Prostate gland (tissue), 2 donors: Measurements from ENCODE around the gene ARL17A. TPM values are rescaled to one million over a fixed set of nuclear protein-coding genes. Genes with fewer than 3 reads are reported as not detected.
"Not testable (repeated sequence)": the region's sequence is repeated elsewhere in the genome, so short reads cannot be mapped to it uniquely, and the experiment has no call there.

Experiments
- DNase-seq: peaks from one replicate; pipeline ENCODE4 v3.0.0-alpha.2; 2019; ENCODE audit warnings: low spot score
- H3K27ac ChIP-seq, 2 donors: fragments of 200-600 bp; sonication (generic); 2 replicates each; pipeline ENCODE4 v1.5.1; 2017 to 2019
- H3K27me3 ChIP-seq: fragments of 200-600 bp; sonication (generic); replicated peaks from 2 replicates; pipeline ENCODE4 v1.5.1; 2019; ENCODE audit not compliant: insufficient read depth
- H3K36me3 ChIP-seq, 2 donors: fragments of 200-600 bp; sonication (generic); 1 replicate in 1 of 2; 2 replicates in 1 of 2; pipeline versions ENCODE4 v1.5.1 to v1.8.1; 2017 to 2019
- H3K4me1 ChIP-seq: fragments of 200-600 bp; sonication (generic); replicated peaks from 2 replicates; pipeline ENCODE4 v1.5.1; 2019
- H3K4me3 ChIP-seq, 2 donors: fragments of 200-600 bp; sonication (generic); 2 replicates each; pipeline ENCODE4 v1.5.1; 2017 to 2019
- H3K9me3 ChIP-seq: fragments of 200-600 bp; sonication (generic); 2 replicates; pipeline ENCODE4 v1.5.1; 2017
- WGBS: methylation state at CpG from one replicate; pipeline ENCODE4 v1.1.5; 2018; 5-methylcytosine and 5-hydroxymethylcytosine counted together
- intact Hi-C: fragments of 100-400 bp; cut with DNase I; formaldehyde crosslinking; loops from one replicate; pipeline ENCODE4 v1.14.2; 2022
- total RNA-seq, 2 donors: library from RNA; depleted of rRNA; stranded (reverse); fragments of >200 nt; gene quantifications; one replicate each; pipeline ENCODE4 v1.1.0, GENCODE V29; 2016

The ARL17A gene
- total RNA-seq, 2 donors from 2014 or later: 7.9 to 8.5 TPM

DNA sequence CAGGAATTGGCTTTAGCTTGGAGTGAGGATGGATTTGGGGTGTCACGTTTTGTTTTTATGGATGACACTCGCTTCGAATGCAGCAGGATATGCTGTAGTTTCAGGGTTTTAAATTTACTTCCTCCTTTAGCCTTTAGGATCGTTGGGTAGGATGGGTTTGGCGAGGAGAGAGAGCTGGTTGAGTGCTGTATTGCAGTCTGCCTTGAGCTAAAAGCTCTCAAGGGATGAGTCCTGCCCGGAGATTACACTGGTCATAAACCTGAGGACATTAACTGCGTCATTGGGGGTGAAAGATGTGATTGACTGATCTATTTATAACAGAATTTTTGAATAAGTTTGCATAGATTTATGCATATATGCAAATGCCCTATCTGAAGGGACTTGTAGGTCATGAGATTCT lies 11.8 kb upstream of the ARL17A start:
- H3K4me3 ChIP-seq, H3K27ac ChIP-seq, H3K9me3 ChIP-seq, intact Hi-C loops, H3K4me1 ChIP-seq, H3K36me3 ChIP-seq, DNase-seq, H3K27me3 ChIP-seq: not testable (repeated sequence)
- WGBS: no CpG with 5 or more reads among the region's 7 CpGs

DNA sequence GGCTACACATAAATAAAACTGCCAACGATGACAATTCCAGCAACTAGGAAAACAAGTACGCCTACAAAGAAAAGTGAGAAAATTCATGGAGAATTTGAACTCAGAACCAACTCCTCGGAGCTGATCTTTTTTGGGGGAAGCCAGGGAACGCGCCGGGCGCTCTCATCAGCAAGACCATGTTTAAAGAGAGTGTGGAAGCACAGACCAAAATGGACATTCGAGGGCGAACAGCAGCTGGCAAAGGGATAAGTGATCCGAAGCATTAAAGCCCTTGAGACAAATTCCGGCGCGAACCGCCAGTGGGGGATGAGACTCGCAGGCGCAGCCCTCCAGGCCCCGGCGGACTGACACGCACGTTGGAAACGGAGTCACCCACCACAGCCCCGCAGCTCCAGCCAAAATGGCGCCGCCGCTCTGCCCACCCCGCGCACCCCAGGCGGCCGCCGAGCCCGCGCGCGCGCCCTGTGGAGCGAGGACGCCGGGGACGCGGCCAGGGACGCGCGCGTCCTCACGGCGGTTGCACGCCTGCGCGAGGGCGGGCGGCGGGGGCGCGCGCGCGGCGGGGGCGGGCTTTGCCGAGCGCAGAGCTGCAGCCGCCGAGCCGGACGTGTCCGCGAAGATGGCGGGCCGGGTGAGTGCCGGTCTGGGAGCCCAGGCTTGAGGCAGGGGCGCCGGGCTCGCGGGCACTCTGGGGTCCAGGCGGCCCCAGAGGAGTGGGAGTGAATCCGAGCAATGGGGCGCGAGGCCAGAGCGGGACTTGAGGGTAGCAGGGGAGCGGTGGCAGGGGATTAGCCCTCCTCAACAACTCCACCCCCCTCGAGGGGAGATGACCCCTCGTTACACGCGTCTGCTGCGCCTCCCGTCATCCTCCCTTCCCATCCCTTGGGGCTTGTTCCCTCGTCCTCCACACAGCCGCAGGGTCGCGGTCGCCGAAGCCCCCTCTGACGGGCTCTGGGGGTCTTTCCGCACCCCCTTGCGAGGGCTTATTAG lies 11.0 kb upstream of the ARL17A start, which contains the start of gene NSF:
TSS of gene NSF (plus strand) at position 513 of the 990 bp plus-strand sequence. CDS start at position 620, 107 bp downstream.
- DNase-seq, H3K36me3 ChIP-seq, intact Hi-C loops, H3K4me1 ChIP-seq, H3K27me3 ChIP-seq, H3K4me3 ChIP-seq, H3K27ac ChIP-seq, H3K9me3 ChIP-seq: not testable (repeated sequence)
- WGBS: no CpG with 5 or more reads among the region's 95 CpGs

DNA sequence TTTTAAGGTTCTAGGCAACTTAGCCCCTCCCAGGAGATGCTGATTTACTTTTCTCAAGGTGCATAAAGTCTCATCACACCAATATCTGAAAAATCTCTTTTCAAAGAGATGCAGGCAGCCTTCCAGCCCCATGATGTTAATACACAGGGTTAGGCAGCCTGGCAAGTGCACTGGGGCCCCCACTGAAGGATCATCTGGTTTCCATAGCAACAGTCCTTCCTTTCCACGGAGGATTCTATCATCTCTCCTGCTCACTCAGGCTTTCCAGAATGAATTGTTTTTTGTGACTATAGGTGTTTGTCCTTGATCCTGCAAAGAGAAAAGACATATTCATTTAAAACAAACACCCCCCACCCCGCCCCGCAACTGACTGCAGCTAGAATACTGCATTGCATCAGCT lies 6.0 kb upstream of the ARL17A start:
- WGBS: no CpG with 5 or more reads among the region's 3 CpGs

DNA sequence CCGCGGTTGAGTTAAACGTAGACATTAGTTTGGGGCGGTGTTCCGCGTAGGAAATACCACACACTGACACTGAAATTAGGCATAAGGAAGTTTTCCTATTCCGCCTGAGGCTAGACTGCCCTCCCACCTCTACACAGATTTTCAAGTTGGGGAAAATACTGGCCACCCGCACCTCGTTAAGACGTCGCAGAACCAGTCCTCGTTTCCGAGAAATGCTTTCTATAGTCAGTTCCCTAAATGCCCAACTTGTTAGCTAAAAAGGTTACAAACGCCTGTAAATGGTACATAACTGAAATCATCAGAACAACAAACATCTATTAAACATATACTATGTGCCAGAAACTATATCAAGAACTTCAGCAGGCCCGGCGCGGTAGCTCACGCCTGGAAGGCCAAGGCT lies 591 bp upstream of the ARL17A start:
- H3K4me1 ChIP-seq, H3K4me3 ChIP-seq, intact Hi-C loops, H3K36me3 ChIP-seq, H3K9me3 ChIP-seq, H3K27me3 ChIP-seq, DNase-seq: not testable (repeated sequence)
- H3K27ac ChIP-seq: peak overlapping the region; percentile 41 to 63
- WGBS: 0% methylated on average over 4 of the region's 18 CpGs

More for the DNA sequence above, 6.0 kb upstream of the ARL17A start:
- intact Hi-C loops, H3K9me3 ChIP-seq, H3K27me3 ChIP-seq, H3K4me1 ChIP-seq, H3K4me3 ChIP-seq, H3K36me3 ChIP-seq, H3K27ac ChIP-seq, DNase-seq: not testable (repeated sequence)

DNA sequence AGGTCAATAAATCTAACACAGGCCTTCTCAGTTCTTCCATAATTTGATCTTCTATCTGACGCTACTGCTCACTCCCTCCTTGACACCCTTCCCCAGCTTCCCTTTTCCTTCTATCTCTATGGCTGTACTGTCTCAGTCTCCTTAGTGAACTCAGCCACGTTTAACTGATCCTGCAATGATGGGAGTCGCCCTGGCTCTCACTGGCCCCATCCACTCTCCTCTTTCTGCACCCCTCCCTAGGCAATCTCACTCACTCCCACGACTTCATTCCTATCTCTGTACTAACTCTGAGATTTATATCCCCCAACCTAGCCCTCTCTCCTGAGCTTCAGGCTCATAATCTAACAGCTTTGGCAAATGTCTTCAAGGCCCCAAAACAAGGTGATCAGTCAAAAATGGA lies 7.7 kb downstream of the ARL17A start:
- H3K36me3 ChIP-seq, H3K4me3 ChIP-seq, H3K4me1 ChIP-seq, H3K27me3 ChIP-seq, intact Hi-C loops, H3K27ac ChIP-seq, DNase-seq, H3K9me3 ChIP-seq: not testable (repeated sequence)
- no CpG with 5 or more reads among the region's 4 CpGs for WGBS

DNA sequence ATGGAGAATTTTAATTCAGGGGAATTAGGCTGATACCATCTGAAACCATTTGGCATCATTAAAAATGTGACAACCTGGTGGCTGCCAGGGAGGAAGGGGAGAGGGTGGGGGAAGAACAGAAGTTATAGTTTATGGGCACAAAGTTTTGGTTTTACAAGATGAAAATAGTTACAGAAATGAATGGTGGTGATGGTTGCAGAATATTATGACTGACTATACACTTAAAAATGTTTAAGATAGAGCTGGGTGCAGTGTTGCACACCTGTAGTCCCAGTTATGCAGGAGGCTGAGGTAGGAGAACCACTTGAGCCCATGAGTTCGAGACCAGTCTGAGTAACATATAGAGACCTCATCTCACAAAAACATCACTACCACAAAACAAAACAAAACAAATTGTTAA lies 12.5 kb downstream of the ARL17A start:
- H3K27me3 ChIP-seq, H3K27ac ChIP-seq, H3K4me1 ChIP-seq, H3K9me3 ChIP-seq, DNase-seq, H3K4me3 ChIP-seq, intact Hi-C loops, H3K36me3 ChIP-seq: not testable (repeated sequence)
- WGBS: no CpG with 5 or more reads among the region's 1 CpG

DNA sequence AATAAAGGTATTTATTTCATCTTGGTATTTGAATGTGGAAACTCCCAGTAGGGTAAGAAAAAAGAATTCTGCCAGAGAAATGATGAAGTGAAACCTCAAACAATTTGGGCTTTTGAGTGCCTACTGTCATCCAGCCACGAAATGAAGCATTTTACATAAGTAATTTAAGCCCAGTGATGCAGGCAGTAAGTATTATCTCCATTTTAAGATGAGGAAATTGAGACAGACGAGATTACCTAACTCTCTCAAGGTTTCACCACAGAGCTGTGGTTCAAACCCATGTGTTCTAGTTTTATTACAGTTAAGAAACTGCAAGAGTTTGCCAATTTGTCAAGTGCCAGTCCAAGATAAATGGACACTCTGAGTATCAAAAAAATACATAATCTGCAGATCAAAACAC lies 13.2 kb downstream of the ARL17A start:
- H3K36me3 ChIP-seq, H3K4me1 ChIP-seq, H3K4me3 ChIP-seq, DNase-seq, H3K27ac ChIP-seq, H3K27me3 ChIP-seq, intact Hi-C loops, H3K9me3 ChIP-seq: not testable (repeated sequence)
- no CpG with 5 or more reads among the region's 2 CpGs for WGBS

DNA sequence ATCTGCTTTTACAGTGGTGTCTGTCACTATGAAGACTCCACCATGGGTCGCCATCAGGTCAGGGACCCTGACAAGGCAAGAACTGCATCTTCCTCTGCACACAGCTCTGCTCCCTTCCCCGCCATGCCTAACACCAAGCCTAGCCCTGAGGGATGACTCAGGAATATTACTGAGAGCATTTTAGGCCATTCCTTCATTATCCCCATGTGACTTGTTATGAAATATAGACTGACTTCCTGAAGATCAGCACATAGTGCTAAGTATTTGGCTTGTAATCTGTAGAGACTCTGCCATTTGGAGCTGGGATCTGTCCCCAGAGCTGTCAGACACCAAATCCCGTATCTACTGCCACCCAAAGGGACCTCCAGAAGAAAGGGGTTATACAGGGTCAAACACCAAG lies 19.4 kb downstream of the ARL17A start:
- intact Hi-C loops: not testable (repeated sequence)

DNA sequence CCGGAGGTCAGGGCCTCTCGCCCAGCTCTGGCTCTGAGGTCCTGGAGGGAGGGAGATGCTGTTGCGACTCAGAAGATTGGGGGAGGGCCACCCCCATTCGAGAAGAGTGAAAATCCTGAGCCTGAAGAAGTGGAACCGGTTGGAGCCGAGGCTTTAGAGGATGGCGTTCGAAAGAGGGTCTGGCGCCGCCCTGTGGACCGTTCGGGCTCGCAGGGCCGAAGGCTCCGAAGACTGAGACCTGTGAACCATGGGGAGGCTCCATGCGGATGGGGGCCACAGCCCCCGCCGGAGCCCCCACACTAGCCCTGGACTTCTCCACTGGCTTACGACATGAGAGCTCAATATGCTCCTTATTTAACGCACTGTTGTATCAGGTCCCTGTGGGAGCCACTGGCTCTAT lies 20.3 kb downstream of the ARL17A start:
- H3K4me1 ChIP-seq, H3K4me3 ChIP-seq, intact Hi-C loops, H3K27me3 ChIP-seq, DNase-seq, H3K27ac ChIP-seq, H3K36me3 ChIP-seq, H3K9me3 ChIP-seq: not testable (repeated sequence)
- WGBS: no CpG with 5 or more reads among the region's 20 CpGs

More for the DNA sequence above, 19.4 kb downstream of the ARL17A start:
- not testable (repeated sequence) for H3K27ac ChIP-seq, H3K9me3 ChIP-seq, H3K4me1 ChIP-seq, H3K4me3 ChIP-seq, H3K36me3 ChIP-seq, DNase-seq, H3K27me3 ChIP-seq
- WGBS: no CpG with 5 or more reads among the region's 3 CpGs

DNA sequence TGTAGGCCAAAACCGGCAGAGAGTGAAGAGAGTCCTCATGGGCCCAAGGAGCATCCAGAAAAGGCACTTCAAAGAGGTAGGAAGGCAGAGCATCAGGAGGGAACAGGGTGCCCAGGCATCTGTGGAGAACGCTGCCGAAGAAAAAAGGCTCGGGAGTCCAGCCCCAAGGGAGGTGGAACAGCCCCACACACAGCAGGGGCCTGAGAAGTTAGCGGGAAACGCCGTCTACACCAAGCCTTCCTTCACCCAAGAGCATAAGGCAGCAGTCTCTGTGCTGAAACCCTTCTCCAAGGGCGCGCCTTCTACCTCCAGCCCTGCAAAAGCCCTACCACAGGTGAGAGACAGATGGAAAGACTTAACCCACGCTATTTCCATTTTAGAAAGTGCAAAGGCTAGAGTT lies 30.9 kb downstream of the ARL17A start:
- H3K27ac ChIP-seq, H3K4me3 ChIP-seq, H3K36me3 ChIP-seq, intact Hi-C loops, H3K4me1 ChIP-seq, H3K27me3 ChIP-seq, H3K9me3 ChIP-seq, DNase-seq: not testable (repeated sequence)
- WGBS: 96% methylated on average over 9 of the region's 10 CpGs

DNA sequence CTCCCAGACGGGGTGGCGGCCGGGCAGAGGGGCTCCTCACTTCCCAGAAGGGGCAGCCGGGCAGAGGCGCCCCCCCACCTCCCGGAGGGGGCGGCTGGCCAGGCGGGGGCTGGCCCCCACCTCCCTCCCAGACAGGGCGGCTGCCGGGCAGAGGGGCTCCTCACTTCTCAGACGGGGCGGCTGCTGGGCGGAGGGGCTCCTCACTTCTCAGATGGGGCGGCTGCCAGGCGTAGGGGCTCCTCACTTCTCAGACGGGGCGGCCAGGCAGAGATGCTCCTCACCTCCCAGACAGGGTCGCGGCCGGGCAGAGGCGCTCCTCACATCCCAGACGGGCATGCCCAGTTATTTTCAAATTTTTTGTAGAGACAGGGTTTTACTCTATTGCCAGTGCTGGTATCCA lies 44.8 kb downstream of the ARL17A start:
- intact Hi-C loops, H3K27ac ChIP-seq, DNase-seq, H3K36me3 ChIP-seq, H3K4me3 ChIP-seq, H3K9me3 ChIP-seq, H3K27me3 ChIP-seq, H3K4me1 ChIP-seq: not testable (repeated sequence)
- 98% methylated on average over 13 of the region's 22 CpGs for WGBS

DNA sequence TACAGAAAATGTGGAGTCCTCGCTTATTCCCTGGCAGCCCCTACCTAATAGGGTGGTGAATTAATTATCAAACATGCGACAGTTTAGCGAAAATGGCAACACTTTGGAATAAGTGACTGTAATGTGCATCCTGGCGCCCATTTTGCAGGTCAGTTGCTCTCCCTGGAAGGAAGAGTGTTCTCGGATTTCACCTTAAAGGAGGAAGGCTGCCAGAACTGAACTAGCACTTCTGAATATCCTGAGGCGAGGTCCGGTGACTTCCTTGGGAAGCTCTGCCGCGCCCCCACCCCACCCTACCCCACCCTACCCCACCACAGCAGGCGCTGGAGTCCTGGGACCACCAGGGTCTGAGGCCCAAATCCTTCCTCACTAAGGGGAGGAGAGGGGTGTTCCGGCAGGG lies 67.3 kb downstream of the ARL17A start, which contains the start of gene LRRC37A2:
TSS of gene LRRC37A2 (plus strand) at position 301 of the 400 bp plus-strand sequence. CDS start 245 bp downstream, outside the sequence.
- WGBS: 93% methylated on average over 2 of the region's 11 CpGs
- intact Hi-C loops, H3K4me1 ChIP-seq, H3K36me3 ChIP-seq, H3K27me3 ChIP-seq, H3K4me3 ChIP-seq, H3K27ac ChIP-seq, DNase-seq, H3K9me3 ChIP-seq: not testable (repeated sequence)
